GM03348 (cell line): ENCODE results near the gene NAT8L.
"Not testable (repeated sequence)": the region's sequence is repeated elsewhere in the genome, so short reads cannot be mapped to it uniquely, and the experiment has no call there.

Experiments used
- DNase-seq: peaks from one replicate; pipeline ENCODE4 v3.0.0; 2012; ENCODE audit warnings: low spot score

Gene NAT8L, protein sequence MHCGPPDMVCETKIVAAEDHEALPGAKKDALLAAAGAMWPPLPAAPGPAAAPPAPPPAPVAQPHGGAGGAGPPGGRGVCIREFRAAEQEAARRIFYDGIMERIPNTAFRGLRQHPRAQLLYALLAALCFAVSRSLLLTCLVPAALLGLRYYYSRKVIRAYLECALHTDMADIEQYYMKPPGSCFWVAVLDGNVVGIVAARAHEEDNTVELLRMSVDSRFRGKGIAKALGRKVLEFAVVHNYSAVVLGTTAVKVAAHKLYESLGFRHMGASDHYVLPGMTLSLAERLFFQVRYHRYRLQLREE

DNA sequence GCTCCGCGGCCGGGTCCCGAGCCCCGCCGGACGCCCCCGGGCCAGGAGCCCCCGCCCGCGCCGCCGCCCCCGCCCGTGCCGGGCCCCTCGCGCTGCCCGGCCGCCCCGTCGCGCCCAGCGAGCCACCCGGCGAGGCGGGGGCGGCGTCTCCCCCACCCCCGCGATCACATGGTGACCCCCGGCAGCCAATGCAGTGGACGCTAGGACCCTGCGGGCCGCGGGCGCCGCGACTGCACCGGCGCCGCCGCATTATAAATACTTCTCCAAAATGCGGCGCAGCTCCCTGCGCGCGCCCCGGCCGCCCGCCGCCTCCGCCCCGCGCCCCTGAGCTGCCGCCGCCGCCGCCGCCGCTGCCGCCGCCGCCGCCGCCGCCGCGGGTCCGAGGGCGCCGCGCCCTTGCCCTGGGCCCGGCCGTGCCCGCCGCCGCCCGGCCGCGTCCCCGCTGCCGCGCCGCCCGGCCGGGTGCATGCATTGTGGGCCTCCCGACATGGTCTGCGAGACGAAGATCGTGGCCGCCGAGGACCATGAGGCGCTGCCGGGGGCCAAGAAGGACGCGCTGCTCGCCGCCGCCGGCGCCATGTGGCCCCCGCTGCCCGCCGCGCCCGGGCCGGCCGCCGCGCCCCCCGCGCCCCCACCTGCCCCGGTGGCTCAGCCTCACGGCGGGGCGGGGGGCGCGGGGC, at the start of gene NAT8L:
NAT8L (plus strand) TSS at position 282 of the 680 bp plus-strand sequence; CDS start at position 467, 185 bp downstream.
- DNase-seq: peak; percentile 52

- DNase-seq: peak; percentile 76
These were observed 49.4 kb upstream of the NAT8L start for GRCh38 chr4:2009651-2010233.

- no peak for DNase-seq
These were observed 47.5 kb upstream of the NAT8L start for GRCh38 chr4:2011583-2011982.

- DNase-seq: no peak
These were observed 44.1 kb upstream of the NAT8L start for GRCh38 chr4:2015008-2015407.

DNA sequence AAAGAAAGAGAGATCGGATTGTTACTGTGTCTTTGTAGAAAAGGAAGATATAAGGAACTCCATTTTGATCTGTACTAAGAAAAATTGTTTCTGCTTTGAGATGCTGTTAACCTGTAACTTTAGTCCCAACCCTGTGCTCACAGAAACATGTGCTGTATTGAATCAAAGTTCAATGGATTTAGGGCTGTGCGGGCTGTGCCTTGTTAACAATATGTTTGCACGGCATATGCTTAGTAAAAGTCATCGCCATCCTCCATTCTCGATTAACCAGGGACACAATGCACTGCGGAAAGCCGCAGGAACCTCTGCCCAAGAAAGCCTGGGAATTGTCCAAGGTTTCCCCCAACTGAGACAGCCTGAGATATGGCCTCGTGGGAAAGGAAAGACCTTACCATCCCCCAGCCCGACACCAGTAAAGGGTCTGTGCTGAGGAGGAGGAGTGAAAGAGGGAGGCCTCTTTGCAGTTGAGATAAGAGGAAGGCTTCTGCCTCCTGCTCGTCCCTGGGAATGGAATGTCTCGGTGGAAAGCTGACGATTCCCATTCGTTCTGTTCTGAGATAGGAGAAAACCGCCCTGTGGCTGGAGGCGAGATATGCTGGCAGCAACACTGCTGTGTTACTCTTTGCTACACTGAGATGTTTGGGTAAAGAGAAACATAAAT, 37.6 kb upstream of the NAT8L start:
- DNase-seq: not testable (repeated sequence)

DNA sequence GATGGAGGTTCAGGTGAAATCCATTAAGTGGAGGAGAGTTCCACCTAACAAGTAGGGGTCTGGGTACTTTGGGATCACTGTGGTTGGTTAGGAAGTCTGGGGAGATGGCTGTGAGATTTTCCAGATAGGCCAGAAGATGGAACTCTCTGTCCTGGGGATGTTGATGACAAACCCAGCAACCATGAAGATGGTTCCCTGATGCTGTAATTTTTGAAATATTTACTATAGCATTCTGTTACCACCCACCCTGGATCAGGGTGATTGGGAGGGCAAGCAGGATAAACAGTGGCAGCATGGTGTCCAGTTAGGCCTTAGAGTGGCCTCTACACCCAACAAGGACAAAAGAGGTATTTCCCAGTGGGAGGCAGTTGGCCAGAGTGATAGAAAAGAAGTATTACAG, 34.4 kb upstream of the NAT8L start:
- peak; percentile 24 for DNase-seq

GRCh38 chr4:2025817-2026216, 33.3 kb upstream of the NAT8L start:
- no peak for DNase-seq

DNA sequence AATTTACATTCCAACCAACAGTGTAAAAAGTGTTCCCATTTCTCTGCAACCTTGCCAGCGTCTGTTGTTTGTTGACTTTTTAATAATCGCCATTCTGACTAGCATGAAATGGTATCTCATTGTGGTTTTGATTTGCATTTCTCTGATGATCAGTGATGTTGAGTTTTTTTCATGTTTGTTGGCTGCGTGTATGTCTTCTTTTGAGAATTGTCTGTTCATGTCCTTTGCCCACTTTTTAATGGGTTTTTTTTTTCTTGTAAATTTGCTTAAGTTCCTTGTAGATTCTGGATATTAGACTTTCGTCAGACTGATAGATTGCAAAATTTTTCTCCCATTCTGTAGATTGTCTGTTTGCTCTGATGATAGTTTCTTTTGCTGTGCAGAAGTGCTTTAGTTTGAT, 32.0 kb upstream of the NAT8L start:
- DNase-seq: not testable (repeated sequence)

DNA sequence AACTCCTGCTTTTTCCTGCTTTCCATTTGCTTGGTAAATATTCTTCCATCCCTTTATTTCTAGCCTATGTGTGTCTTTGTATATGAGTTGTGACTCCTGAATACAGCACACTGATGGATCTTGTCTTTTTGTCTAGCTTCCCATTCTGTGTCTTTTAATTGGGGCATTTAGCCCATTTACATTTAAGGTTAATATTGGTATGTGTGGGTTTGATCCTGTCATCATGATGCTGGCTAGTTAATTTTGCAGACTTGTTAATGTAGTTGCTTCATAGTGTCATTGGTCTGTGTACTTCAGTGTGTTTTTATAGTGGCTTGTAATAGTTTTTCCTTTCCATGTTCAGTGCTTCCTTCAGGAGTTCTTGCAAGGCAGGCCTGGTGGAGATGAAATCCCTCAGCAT, 28.0 kb upstream of the NAT8L start:
- not testable (repeated sequence) for DNase-seq

GRCh38 chr4:2036327-2036726, 22.8 kb upstream of the NAT8L start:
- DNase-seq: no peak

- DNase-seq: no peak
These were observed 22.3 kb upstream of the NAT8L start for GRCh38 chr4:2036866-2037265.

GRCh38 chr4:2040391-2041238, 18.5 kb upstream of the NAT8L start:
- DNase-seq: peak; percentile 26

GRCh38 chr4:2041239-2042130, 17.6 kb upstream of the NAT8L start:
- peak; percentile 97 for DNase-seq

- DNase-seq: peak; percentile 73
These were observed 16.8 kb upstream of the NAT8L start for GRCh38 chr4:2042204-2042946.

DNA sequence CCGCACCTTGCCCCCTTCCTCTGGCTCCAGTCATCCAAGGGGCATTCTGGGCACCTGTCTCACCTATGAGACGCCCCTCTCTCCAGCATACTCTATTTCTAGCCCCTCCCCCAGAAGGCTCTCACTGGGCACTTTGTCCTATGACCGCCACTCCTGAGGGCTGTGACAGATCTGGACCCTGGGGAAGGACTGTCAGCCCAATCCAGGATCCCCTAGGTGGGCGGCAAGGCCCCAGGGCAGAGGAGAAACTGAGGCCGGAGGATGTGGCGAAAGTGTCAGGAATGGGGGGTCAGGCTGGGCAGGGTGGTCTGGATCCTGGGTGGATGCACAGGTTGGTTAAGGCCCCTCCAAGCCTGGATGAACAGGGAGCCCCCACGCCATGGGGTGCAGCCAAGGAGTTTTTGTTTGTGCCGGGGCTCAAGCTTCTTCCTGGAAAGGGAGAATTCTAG, 16.2 kb upstream of the NAT8L start:
- DNase-seq: no peak

- DNase-seq: no peak
These were observed 15.6 kb upstream of the NAT8L start for GRCh38 chr4:2043396-2044118.

DNA sequence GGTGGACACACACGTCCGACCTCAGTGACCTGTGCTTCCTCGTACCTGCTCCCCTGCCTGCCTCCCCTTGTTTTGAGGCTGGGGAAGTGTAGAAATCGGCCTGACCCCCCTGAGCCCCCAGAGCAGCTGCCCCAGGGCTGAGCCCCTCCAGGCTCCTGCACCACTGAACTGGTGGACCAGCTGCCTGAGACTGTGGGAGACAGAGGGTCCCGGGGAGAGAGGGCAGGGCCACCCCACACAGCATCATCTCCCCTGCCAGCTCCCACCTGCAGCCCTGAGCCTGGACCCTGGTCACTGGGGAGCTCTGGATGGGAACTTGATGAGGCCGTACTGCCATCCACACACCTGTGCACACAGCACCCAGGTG, 15.0 kb upstream of the NAT8L start:
- DNase-seq: no peak

DNA sequence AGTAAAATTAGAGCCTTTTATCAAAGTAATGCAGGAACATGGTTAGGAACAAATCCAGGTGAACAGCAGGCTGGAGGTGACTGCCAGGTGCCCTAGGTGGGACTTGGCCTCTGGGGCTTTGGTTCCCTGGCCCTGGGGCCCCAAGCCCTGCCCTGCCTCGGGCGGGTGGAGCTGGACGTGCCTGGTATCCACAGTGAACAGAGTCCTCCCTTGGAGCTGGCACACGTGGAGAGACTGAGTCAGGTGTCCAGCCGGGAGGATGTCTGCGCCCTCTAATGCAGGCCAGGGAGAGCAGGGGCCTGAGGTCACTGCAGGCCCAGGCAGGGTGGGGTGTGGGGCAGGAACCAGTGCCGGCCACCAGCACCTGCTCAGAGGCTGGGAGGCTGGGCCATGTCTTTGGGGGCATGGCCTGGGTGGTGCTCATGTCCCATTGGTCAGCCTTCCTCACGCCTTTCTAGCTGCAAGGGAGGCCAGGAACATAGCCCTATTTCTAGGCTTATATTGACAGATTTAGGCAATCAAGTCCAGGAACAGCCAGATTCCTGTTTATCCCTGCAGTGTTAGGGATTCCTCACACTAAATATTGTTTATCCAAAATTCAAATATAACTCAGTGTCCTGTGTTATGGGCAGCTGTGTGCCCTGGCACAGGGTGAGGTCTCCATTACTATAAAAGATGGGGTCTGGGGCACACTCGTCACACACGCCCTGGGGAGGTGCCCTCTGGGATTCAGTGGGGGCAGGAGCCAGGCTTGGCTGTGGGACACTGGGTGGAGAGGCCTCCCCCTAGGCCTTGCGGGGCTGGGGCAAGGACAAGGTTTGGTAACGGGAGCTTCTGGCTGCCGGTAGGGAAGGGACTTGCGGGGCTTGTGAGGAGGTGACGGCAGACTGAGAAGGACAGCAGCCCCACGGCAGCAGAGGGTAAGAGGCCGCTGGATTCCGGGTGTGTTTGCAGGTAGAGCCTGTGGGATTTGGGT, 14.3 kb upstream of the NAT8L start:
- DNase-seq: no peak
